GM19240 (cell line): ENCODE measurements around the gene ADD1.
"Not testable (repeated sequence)": the region's sequence is repeated elsewhere in the genome, so short reads cannot be mapped to it uniquely, and the experiment has no call there.

Source experiments
- DNase-seq: peaks from one replicate; pipeline ENCODE4 v3.0.0; 2011; ENCODE audit warnings: low spot score; ENCODE audit not compliant: insufficient read length

Gene ADD1

DNA sequence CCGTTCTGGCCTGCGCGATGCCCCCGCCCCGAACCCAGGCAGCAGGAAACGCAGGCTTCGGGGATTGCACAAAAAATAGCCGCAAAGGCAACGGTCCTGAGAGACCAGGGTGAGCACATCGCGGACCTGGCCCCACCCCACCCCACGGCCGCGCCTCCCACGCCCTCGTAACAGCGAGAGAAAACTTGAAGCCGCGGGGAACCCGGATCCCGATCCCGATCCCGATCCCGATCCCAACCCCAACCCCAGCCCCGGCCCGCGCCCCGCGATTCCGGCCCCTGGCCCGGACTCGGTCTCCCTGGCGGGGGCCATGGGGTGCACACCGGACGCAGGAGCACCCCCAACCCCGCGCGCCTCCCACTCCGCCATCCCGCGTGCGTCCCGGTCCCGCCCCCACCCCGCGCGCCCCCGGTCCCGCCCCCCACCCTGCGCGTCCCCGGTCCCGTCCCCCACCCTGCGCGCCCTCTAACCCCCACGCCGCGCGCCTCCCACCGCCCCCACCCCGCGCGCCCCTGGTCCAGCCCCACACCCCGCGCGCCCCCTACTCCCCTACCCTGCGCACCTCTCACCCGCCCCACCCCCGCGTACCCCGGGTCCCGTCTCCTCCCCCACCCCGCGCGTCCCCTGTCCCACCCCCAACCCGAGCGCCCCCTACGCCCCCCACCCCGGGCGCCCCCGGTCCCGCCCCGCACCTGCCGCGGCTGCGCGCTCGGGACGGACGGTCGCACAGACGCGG lies 90.6 kb downstream of the ADD1 start:
- no peak for DNase-seq

DNA sequence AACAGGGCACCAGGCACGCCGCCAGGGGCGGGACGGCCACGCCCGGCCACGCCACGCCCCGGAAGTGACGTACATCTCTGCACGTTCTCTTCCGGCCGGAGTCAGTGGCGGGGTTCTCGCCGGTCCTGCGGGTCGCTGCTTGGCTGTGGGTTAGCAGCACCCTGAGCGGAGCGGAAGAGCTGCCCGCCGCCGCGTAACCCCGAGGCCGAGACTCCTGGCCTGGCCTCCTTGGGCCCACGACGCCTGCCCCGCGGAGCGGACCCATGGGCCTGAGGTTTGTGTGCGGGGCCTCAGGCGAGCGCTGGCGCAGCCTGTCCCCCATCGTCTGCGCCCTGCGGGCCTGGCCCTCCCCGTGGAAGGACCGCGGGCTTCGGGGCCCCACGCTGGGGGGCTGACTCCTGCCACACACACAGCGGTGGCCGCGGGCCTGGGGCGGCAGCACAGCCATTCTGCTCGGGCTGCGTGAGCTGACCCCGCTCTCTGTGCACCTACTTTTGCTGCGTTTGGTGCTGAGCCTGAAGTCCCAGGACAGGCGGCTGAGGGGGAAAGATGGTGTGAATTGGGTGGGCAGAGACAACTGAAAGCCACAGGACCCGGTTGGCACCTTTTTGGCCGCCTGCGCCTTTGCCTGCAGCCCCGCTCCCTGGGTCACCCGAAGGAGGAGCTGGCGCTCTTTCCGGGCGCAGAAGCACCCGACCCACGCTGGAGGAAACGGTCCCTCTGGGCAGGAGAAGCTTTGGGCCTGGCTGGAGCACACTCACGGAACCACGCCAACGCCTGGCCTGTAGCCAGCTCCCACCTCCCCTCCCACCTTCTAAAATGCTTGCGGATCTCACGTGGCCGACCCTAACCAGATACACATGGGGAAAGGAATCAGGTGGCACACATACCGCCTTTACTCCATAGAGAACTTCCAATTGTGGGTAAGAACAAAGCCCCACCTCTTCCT lies 91.4 kb downstream of the ADD1 start:
- DNase-seq: peak; percentile 84

DNA sequence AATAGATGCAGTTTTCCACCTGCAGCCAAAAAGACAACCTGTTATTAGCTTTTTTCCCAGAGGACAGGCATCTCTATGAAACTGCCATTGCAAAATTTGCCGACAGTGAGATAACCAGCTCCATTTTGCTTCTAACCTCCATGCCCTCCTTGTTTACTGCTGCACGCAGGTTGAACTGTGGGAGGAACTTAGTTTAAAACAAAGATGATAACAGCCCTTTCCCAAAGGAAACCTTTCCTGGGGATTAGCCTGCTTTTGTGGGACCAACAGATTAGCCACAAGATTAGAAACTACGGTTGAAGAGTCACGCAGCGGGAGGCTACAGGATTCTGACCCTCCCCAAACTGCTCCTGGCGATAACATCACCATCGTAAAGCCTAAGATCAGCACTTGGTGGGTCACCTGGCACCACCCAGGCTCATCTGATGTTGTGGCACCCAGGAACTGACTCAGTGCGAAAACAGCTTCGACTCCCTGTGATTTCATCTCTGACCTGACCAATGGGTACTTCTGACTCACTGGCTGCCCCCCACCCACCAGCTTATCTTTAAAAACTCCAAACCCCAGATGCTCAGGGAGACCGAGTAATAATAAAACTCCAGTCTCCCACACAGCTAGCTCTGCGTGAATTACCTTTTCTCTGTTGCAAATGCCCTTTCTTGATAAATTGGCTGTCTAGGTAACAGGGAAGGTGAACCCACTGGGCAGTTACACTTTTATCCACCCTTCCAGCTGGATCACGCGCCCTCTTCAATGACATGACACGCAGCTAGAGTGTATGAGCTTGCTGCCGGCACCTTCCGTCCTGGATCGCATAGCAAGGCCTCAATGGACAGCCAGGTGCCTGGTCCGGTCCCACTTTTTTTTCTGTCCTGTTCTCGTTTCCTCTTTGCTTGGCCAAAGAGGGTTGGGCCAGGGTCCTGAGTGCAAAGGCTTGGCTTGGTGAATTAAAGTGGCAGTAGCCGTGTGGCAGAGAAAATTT lies 92.4 kb downstream of the ADD1 start:
- DNase-seq: no peak

DNA sequence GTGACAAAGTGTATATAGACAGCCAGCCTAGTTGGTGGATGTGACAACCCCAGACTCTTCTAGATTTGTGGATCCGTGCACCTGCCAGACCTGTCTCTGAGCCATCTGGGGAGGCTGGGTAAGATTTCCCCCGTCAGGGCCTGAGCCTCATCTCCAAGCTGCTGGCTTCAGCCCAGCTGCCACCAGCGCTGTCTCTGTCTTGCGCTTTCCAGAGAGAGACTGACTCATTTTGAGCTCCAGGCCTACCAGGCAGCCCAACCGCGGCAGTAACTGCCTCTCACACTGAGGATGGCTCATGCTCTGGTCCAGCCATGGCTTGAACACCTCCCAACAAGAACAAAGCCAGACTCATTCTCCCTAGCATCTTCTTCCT lies 93.1 kb downstream of the ADD1 start:
- DNase-seq: peak; percentile 68

DNA sequence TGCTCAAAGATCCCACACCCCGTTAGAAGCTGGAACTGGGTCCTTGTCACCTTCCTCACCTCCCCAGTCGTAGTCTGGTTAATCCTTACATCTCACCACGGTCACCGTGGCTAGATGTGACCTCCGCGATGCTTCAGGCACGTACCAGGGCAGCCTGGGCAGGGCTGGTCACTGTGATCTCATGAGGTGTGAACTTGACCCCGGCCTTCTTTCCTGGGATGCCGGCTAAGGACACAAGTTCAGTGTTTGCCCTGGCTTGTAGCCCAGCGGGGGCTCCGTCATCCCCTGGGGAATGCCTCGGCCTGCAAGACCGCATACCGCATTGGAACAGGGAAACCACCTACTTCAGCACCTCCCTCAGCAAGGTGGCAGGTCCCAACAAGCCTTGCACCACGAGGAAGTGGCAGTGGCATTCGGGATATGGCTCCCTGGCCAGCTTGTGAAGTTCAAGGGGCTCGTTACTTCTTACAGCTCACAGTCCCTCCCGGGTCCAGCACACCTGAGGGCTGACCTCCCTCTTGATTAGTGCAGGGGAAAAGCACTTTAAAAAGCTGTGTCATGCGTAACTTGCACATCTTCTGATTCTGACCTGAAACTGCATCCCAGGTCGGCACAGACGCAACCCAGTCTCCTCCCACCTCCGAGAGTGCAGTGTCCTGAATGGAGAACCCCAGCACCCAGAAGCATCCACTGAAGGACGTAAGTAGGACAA lies 93.7 kb downstream of the ADD1 start:
- DNase-seq: no peak

- no peak for DNase-seq
Measured at GRCh38 chr4:2937986-2938385, 94.3 kb downstream of the ADD1 start.

- not testable (repeated sequence) for DNase-seq
Measured at GRCh38 chr4:2938411-2938810, 94.8 kb downstream of the ADD1 start.

- DNase-seq: no peak
Measured at GRCh38 chr4:2938906-2939305, 95.3 kb downstream of the ADD1 start.

GRCh38 chr4:2939383-2940243 lies 96.0 kb downstream of the ADD1 start:
- no peak for DNase-seq

DNA sequence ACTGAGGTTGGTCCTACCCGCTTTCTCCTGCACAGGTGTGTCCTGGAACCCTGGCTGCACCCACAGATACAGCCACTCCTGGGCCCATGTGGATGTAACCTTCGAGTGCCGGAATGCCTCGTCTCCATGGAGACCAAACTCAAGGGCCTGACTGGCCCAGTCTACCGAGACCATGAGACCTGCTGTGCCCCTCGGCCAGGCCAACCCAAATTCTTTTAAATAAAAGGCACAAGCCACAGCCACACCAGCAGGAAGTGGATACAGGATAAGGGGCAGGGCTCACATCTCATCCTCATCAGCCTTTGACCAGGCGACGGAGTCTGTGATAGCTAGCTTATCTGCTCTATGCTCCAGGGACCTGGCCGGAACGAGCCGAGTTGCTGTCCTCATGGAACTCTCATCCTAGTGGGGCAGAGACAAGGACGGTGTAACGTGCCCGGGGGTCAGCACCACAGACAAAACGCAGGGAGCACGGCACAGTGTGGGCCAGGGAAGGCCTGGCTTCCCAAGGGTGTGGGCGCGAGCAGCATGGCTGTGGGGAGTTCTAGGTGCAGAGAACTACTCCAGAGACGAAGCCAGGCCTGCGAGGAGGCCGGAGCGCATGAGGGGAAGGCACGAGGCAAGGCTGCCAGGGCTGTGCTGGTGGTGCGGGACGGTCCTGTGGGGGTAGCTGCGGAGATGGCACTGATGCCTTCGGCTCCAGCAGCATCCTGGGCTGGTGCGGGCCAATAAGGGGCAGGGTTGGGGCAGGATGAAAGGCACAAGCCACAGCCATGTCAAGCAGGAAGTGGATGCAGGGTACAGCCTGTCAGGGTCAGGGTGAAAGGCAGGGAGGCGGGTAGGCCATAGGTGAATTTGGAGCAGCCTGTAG lies 96.9 kb downstream of the ADD1 start:
- DNase-seq: no peak

GRCh38 chr4:2941138-2942036 lies 97.7 kb downstream of the ADD1 start:
- DNase-seq: no peak

GRCh38 chr4:2942037-2942531 lies 98.4 kb downstream of the ADD1 start:
- DNase-seq: no peak

- DNase-seq: no peak
Measured at GRCh38 chr4:2942532-2943363, 99.1 kb downstream of the ADD1 start.

DNA sequence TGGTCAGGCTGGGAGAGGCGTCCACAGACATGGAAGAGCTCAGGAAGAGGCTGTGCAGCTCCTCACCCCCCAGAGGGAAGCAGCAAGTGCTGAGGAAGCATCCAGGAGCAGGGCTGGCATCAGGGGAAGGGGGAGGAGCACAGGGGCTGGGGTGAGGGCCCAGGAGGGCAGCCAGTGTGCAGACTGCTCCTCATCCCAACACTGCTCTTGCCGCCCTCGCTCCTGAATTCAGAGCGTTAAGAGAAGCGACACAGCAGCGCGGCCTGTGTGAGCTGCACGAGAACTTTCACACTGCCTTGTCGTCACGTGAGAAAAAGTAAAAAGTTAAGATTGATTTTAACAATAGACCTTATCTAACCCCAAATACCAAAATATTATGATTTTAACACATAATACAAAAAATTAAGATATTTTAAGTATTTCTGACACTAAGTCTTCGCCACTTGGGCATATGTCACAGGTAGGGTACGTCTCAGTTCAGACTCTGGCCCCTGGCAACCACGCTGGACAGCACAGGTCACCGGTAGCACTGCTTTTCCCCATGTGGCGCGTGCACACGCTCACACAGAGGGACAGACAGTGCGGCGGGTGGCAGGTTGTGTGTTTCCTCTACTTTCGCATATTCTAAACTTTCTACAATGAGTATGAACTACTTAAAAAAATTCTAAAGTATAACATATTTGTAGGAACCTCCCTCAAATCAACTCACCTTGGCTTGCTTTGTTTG lies 99.9 kb downstream of the ADD1 start:
- no peak for DNase-seq

DNA sequence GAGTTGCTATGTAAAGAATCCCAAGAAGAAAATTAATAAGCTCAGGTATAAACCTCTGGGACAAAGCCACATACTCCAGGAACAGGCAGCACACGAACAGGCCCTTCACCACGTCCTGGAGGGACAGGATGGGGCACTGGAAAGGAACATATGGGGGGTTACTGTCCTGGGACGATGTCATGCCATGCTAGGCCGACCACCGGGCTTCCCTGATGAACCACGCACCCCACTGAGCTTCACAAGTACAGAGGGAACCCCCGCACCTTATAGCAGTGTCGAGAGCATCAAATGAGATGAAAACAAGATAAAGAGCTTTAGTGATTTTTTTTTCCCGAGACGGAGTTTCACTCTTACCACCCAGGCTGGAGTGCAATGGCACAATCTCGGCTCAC lies 100.4 kb downstream of the ADD1 start:
- no peak for DNase-seq
